HCT116 (cell line): ENCODE data around the gene ZNFX1. TPM values are rescaled to one million over a fixed set of nuclear protein-coding genes. Genes with fewer than 3 reads are reported as not detected.
A peak's percentile ranks its signal among the peaks of the same experiment; 100 is the strongest.

ENCODE experiments used
- ATAC-seq: fragments of 200-7000 bp; cut with Tn5 transposase; 2 replicates; pipeline ENCODE4 v1.9.1; 2020; ENCODE audit warnings: mild to moderate bottlenecking, moderate library complexity
- BruUV-seq: library from RNA; stranded (reverse); fragments of 400-500 nt; replicated peaks from 2 replicates; lab custom pipeline; 2021; lab: Mats Ljungman, UMichigan
- CTCF ChIA-PET: fragments of 300-600 bp; sonication (Branson Sonifier 250); formaldehyde crosslinking; loops from one replicate; lab custom pipeline; 2021; ENCODE audit warnings: antibody characterized with exemption; lab: Charles Lee
- POLR2A ChIA-PET: fragments of 300-600, 350-600 bp; sonication (Branson Sonifier 250); formaldehyde crosslinking; loops from one replicate; lab custom pipeline; 2021; ENCODE audit warnings: antibody characterized with exemption; lab: Charles Lee
- RAD21 ChIA-PET, 2 experiments: fragments of 300-600 bp; sonication (Branson Sonifier 250); formaldehyde crosslinking; loops; one replicate each; lab custom pipeline; 2023; ENCODE audit warnings: low total read pairs in 2 of 2; ENCODE audit not compliant: uncharacterized antibody in 2 of 2, unreplicated experiment in 2 of 2, low non-redundant PET in 1 of 2; lab: Charles Lee
- DNase-seq: peaks from one replicate; pipeline ENCODE4 v3.0.0-alpha.2; 2010; ENCODE audit warnings: low read depth, low spot score
- H2AFZ ChIP-seq: fragments of 200-600 bp; shearing (Covaris generic), sonication (generic); 2 replicates; pipeline ENCODE4 v1.6.1; 2017; ENCODE audit warnings: low read depth, mixed run types, mixed read lengths, antibody characterized with exemption, low read length; ENCODE audit not compliant: poor library complexity, severe bottlenecking
- H3K27ac ChIP-seq: 2 replicates; pipeline ENCODE4 v1.5.1; 2012; ENCODE audit warnings: low read depth, low read length
- H3K27me3 ChIP-seq: fragments of 200-600 bp; sonication (generic); 2 replicates; pipeline ENCODE4 v1.6.1; 2016; ENCODE audit warnings: mixed run types, low read length, mixed read lengths; ENCODE audit not compliant: insufficient read depth
- H3K36me3 ChIP-seq, 2 experiments: fragments of 200-500 bp in 1 of 2; fragments of 200-600 bp in 1 of 2; sonication (Bioruptor generic) in 1 of 2; sonication (generic) in 1 of 2; 2 replicates each; pipeline versions ENCODE4 v1.5.1 to v1.6.1; 2014 to 2016; ENCODE audit warnings: low read length in 2 of 2, inconsistent platforms in 1 of 2, mixed read lengths in 1 of 2, mixed run types in 1 of 2; ENCODE audit not compliant: insufficient read depth in 2 of 2, control insufficient read depth in 1 of 2
- H3K4me1 ChIP-seq, 2 experiments: fragments of 200-600 bp in 1 of 2; sonication (generic) in 1 of 2; 2 replicates each; pipeline versions ENCODE4 v1.5.1 to v1.6.1; 2012 to 2017; ENCODE audit warnings: low read length in 2 of 2, inconsistent platforms in 1 of 2, mild to moderate bottlenecking in 1 of 2, mixed read lengths in 1 of 2, mixed run types in 1 of 2, moderate library complexity in 1 of 2; ENCODE audit not compliant: insufficient read depth in 2 of 2, control insufficient read depth in 1 of 2
- H3K4me2 ChIP-seq: fragments of 200-600 bp; sonication (generic); 2 replicates; pipeline ENCODE4 v1.6.1; 2017; ENCODE audit warnings: mixed run types, low read length, mixed read lengths
- H3K4me3 ChIP-seq, 2 experiments: fragments of 200-600 bp in 1 of 2; sonication (generic) in 1 of 2; replicated peaks in 1 of 2; 2 replicates each; pipeline ENCODE4 v1.5.1; 2011 to 2016; ENCODE audit warnings: low read length in 2 of 2, control low read depth in 1 of 2, low read depth in 1 of 2, mild to moderate bottlenecking in 1 of 2, mixed read lengths in 1 of 2, mixed run types in 1 of 2
- H3K79me2 ChIP-seq: fragments of 200-600 bp; sonication (generic); 2 replicates; pipeline ENCODE4 v1.6.1; 2017; ENCODE audit warnings: mild to moderate bottlenecking, mixed run types, low read length, moderate library complexity, mixed read lengths; ENCODE audit not compliant: insufficient read depth
- H3K9ac ChIP-seq: fragments of 200-600 bp; sonication (generic); 2 replicates; pipeline ENCODE4 v1.6.1; 2016; ENCODE audit warnings: low read length, mixed read lengths
- H3K9me2 ChIP-seq: fragments of 200-600 bp; sonication (generic), shearing (Covaris generic); 2 replicates; pipeline ENCODE4 v1.6.1; 2017; ENCODE audit warnings: mixed run types, mild to moderate bottlenecking, moderate library complexity; ENCODE audit not compliant: insufficient read depth
- H3K9me3 ChIP-seq, 2 experiments: fragments of 200-500 bp in 1 of 2; fragments of 200-600 bp in 1 of 2; sonication (Bioruptor generic) in 1 of 2; sonication (generic) in 1 of 2; 2 replicates each; pipeline ENCODE4 v1.6.1; 2014 to 2017; ENCODE audit warnings: low read length in 2 of 2, mixed read lengths in 2 of 2, inconsistent platforms in 1 of 2, low read depth in 1 of 2, mild to moderate bottlenecking in 1 of 2, mixed run types in 1 of 2, moderate library complexity in 1 of 2; ENCODE audit not compliant: control insufficient read depth in 1 of 2, insufficient read depth in 1 of 2
- H4K20me1 ChIP-seq: fragments of 200-600 bp; sonication (generic), shearing (Covaris generic); 2 replicates; pipeline ENCODE4 v1.6.1; 2017; ENCODE audit warnings: mixed run types, mild to moderate bottlenecking, moderate library complexity; ENCODE audit not compliant: insufficient read depth
- ATF3 ChIP-seq: IDR thresholded peaks from 2 replicates; pipeline ENCODE4 v1.6.1; 2012
- CBX3 ChIP-seq: IDR thresholded peaks from 2 replicates; pipeline ENCODE4 v1.6.1; 2012; ENCODE audit warnings: low read depth
- ELF1 ChIP-seq: IDR thresholded peaks from 2 replicates; pipeline ENCODE4 v1.6.1; 2012; ENCODE audit warnings: low read depth, borderline replicate concordance
- EZH2 ChIP-seq: fragments of 200-600 bp; sonication (generic); IDR thresholded peaks from 2 replicates; pipeline ENCODE4 v1.6.1; 2017; ENCODE audit warnings: antibody characterized with exemption, mixed run types
- JUND ChIP-seq: IDR thresholded peaks from 2 replicates; pipeline ENCODE4 v1.6.1; 2012
- POLR2AphosphoS5 ChIP-seq: IDR thresholded peaks from 2 replicates; pipeline ENCODE4 v1.6.1; 2011; ENCODE audit warnings: mild to moderate bottlenecking, low read depth, low read length, moderate library complexity
- SRF ChIP-seq: IDR thresholded peaks from 2 replicates; pipeline ENCODE4 v1.6.1; 2012; ENCODE audit warnings: low read depth
- intact Hi-C: fragments of 100-400 bp; cut with micrococcal nuclease; formaldehyde crosslinking; loops from 2 replicates; pipeline ENCODE4 v1.10.0; 2022
- total RNA-seq: library from RNA; stranded (reverse); gene quantifications from one replicate; pipeline ENCODE4 v1.2.1, GENCODE V29; 2021; ENCODE audit not compliant: unreplicated experiment

ZNFX1 gene
- total RNA-seq, 1 experiment from 2014 or later, result 24.1 TPM

GRCh38 chr20:49286689-49287551 lies 9.1 kb upstream of the ZNFX1 start:
- CTCF ChIA-PET, result interaction anchor here (1.5 kb wide), 1 partner anchor 70 kb away, joined by 4 read pairs; no protein-coding TSS in a partner anchor
- Histone ChIP-seq H2AFZ (no peak overlapping the region), H3K9me2 (no peaks in the 10 kb centered on the region), H4K20me1 (peaks cover 87% of the 10 kb centered on the region), H3K4me3 (no peak overlapping the region), H3K9me3 (no peaks in the 10 kb centered on the region), H3K27me3 (no peaks in the 10 kb centered on the region), H3K36me3 (peaks cover 71 to 74% of the 10 kb centered on the region in 2 experiments), H3K27ac (peak overlapping the region; percentile 38; the same call in 1 of the 2 replicates), H3K4me2 (peak overlapping the region; percentile 7; the same call in 1 of the 2 replicates), H3K9ac (peak overlapping the region; percentile 12; the same call in 1 of the 2 replicates), H3K79me2 (peaks cover 66% of the 10 kb centered on the region), H3K4me1 (peaks cover 34 to 67% of the 10 kb centered on the region in 2 experiments; a peak in 3 of 4 replicates)
- BruUV-seq, result no TSS peak
- RAD21 ChIA-PET, result no interaction called here
- DNase-seq (no peak), ATAC-seq (no peak)
- intact Hi-C loops, result no loop called here
- TF ChIP-seq CBX3 (peak; percentile 61; the same call in 1 of the 2 replicates), ELF1 (peak; percentile 22; the same call in 1 of the 2 replicates), EZH2 (no peak), POLR2AphosphoS5 (peak; percentile 3; the same call in 1 of the 2 replicates), SRF (peak; percentile 57; the same call in 1 of the 2 replicates), ATF3 (no peak), JUND (peak; percentile 12; the same call in 1 of the 2 replicates)
- POLR2A ChIA-PET, result interaction anchor here (0.6 to 3.2 kb wide), 4 partner anchors 9 to 915 kb away, joined by 3 to 15 read pairs (median 3); partner anchors contain the start of gene ZNFX1
